ENCODE data around the gene MAP3K7CL. TPM values are rescaled to one million over a fixed set of nuclear protein-coding genes. Genes with fewer than 3 reads are reported as not detected.
A peak's percentile ranks its signal among the peaks of the same experiment; 100 is the strongest.

The MAP3K7CL gene
- total RNA-seq, 4 donors from 2014 or later, result 1.6 to 2.8 (median 1.9) TPM

DNA sequence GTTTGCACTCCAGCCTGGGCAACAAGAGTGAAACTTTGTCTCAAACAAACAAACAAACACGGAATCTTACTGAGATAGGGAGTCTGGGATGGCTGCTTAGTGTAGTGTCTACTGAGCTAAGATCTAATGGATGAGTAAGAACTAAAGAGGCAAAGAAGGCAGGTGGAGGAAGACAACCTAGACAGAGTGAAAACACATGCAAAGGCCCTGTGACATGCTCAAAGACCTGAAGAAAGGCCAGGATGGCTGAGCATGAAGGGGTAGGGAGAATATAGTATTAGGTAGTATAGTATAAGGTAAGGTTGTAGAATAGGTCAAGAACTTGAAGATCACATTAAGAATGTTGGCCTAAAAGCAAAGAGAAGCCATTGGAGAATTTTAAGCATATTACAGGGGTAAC, 49.1 kb downstream of the MAP3K7CL start:
- no peak overlapping the region for H3K27ac ChIP-seq (replicated peaks in 1 of 4)
- 80% methylated on average over 1 of the region's 1 CpG for WGBS
- H3K27me3 ChIP-seq, result no peaks in the 10 kb centered on the region
- H3K9me3 ChIP-seq, result no peaks in the 10 kb centered on the region
- H3K4me3 ChIP-seq, result no peak overlapping the region
- intact Hi-C loops (cut with DNase I), result no loop called here
- TF ChIP-seq, protein P1, sequence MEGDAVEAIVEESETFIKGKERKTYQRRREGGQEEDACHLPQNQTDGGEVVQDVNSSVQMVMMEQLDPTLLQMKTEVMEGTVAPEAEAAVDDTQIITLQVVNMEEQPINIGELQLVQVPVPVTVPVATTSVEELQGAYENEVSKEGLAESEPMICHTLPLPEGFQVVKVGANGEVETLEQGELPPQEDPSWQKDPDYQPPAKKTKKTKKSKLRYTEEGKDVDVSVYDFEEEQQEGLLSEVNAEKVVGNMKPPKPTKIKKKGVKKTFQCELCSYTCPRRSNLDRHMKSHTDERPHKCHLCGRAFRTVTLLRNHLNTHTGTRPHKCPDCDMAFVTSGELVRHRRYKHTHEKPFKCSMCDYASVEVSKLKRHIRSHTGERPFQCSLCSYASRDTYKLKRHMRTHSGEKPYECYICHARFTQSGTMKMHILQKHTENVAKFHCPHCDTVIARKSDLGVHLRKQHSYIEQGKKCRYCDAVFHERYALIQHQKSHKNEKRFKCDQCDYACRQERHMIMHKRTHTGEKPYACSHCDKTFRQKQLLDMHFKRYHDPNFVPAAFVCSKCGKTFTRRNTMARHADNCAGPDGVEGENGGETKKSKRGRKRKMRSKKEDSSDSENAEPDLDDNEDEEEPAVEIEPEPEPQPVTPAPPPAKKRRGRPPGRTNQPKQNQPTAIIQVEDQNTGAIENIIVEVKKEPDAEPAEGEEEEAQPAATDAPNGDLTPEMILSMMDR (IDR thresholded peaks at IDR 0.05), result no peak
- TF ChIP-seq EP300 (IDR thresholded peaks at IDR 0.05), result no peak
- no peak for TF ChIP-seq POLR2A (IDR thresholded peaks at IDR 0.05; ENCODE audit: low read depth)
- no peak for TF ChIP-seq POLR2AphosphoS5 (IDR thresholded peaks at IDR 0.05)
- peaks cover 24 to 42% (median 32%) of the 10 kb centered on the region in 4 donors for H3K4me1 ChIP-seq
- no peak for DNase-seq (ENCODE audit: extremely low spot score)
- H3K36me3 ChIP-seq, result no peaks in the 10 kb centered on the region

DNA sequence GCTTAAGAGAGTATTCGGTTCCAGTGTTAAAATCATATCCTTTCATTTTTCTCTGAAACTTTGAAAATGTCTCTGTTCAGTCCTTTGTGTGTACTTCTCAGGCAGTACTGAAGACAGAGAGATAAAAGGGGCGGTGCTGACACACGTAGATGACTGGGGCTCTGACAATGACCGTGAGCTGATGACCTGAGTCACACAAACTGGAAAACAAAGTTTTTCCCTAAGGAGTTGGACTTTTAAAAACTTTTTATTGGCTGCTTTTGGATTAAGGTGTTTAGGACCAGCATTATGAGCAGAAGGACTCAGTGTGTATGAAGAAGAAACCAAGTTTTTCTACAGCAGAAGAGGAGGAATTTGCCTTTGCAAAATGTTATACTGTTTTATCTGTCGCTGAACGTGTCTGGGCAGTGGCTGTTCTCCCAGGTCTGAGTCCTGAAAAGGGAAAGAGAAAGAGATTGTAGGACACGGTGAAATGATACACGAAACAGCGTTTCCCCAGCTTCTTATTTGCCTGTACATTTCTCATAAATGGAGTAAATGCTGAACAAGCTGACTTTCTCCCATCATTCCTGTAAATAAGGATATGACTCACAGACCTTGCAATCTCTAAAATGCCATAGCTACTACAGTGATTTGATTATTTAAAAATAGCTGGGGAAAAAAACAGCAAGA, 51.5 kb downstream of the MAP3K7CL start:
- no peak for DNase-seq (ENCODE audit: extremely low spot score)
- Histone ChIP-seq H3K4me1 (peaks cover 17 to 40% (median 31%) of the 10 kb centered on the region in 4 donors), H3K27me3 (no peaks in the 10 kb centered on the region), H3K4me3 (peak overlapping the region; percentile 29 to 53 (median 36)), H3K36me3 (no peaks in the 10 kb centered on the region), H3K9me3 (no peaks in the 10 kb centered on the region), H3K27ac (replicated peaks in 1 of 4) (peak overlapping the region; percentile 64 to 79 (median 76))
- 17% methylated on average over 9 of the region's 9 CpGs for WGBS
- intact Hi-C loops (cut with DNase I), result loop anchor here (5.0 kb wide), 1 partner anchor 115 kb away; the partner anchor contains the start of gene BACH1
- peak; percentile 10 to 51 for TF ChIP-seq POLR2AphosphoS5 (IDR thresholded peaks at IDR 0.05)
- peak; percentile 73 for TF ChIP-seq EP300 (IDR thresholded peaks at IDR 0.05)
- no peak for TF ChIP-seq POLR2A (IDR thresholded peaks at IDR 0.05; ENCODE audit: low read depth)

DNA sequence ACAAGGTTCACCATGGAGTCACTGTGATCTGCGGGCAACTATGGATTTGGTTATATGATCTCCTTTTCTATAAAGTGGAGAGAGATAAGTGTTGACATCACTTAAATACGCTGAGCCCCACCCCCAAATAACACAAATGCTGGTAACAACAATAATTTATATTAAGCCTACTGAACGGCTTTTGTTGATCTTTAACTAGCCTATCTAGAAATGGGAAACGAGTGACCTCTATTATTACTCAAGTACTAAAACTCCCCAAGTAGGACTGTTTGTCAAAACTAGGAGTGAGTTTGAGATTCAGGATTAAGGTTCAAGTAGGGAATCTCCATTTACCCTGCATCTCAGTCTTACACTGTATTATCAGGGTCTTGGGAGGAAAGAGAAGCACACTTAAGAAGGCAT, 52.2 kb downstream of the MAP3K7CL start:
- H3K9me3 ChIP-seq, result no peaks in the 10 kb centered on the region
- peaks cover 17 to 43% (median 35%) of the 10 kb centered on the region in 4 donors for H3K4me1 ChIP-seq
- H3K4me3 ChIP-seq, result peak overlapping the region in 1 of 4 donors; percentile 53
- intact Hi-C loops (cut with DNase I), result loop anchor here (5.0 kb wide), 1 partner anchor 115 kb away; the partner anchor contains the start of gene BACH1
- DNase-seq (ENCODE audit: extremely low spot score), result no peak
- no peaks in the 10 kb centered on the region for H3K36me3 ChIP-seq
- TF ChIP-seq, protein P1 (IDR thresholded peaks at IDR 0.05), result no peak
- TF ChIP-seq POLR2AphosphoS5 (IDR thresholded peaks at IDR 0.05) (no peak), EP300 (IDR thresholded peaks at IDR 0.05) (no peak), POLR2A (IDR thresholded peaks at IDR 0.05; ENCODE audit: low read depth) (no peak)
- peak overlapping the region; percentile 64 to 79 (median 76) for H3K27ac ChIP-seq (replicated peaks in 1 of 4)
- H3K27me3 ChIP-seq, result no peaks in the 10 kb centered on the region
- WGBS, result 79% methylated on average over 4 of the region's 4 CpGs

DNA sequence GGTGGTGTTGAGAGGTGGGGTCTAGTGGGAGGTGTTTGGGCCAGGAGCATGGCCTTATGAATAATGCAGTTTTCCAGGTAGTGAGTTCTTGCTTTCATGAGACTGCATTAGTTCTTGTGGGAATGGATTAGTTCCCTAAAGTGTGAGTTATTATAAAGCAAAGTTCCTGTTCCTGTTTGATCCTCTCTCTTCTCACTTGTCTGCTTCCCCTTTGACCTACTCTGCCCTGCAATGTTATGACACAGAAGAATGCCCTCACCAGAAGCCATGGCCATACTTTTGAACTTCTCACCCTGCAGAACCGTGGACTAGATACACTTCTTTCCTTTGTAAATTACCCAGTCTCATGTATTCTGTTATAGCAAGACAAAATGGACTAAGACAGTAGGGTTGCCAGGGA, 53.6 kb downstream of the MAP3K7CL start:
- TF ChIP-seq POLR2AphosphoS5 (IDR thresholded peaks at IDR 0.05), result no peak
- no peak for TF ChIP-seq EP300 (IDR thresholded peaks at IDR 0.05)
- TF ChIP-seq, protein P1 (IDR thresholded peaks at IDR 0.05), result no peak
- DNase-seq (ENCODE audit: extremely low spot score), result no peak
- Histone ChIP-seq H3K4me1 (peaks cover 17 to 52% (median 43%) of the 10 kb centered on the region in 4 donors), H3K9me3 (no peaks in the 10 kb centered on the region), H3K36me3 (no peaks in the 10 kb centered on the region), H3K4me3 (no peak overlapping the region), H3K27ac (replicated peaks in 1 of 4) (no peak overlapping the region), H3K27me3 (no peaks in the 10 kb centered on the region)
- 71% methylated on average over 1 of the region's 1 CpG for WGBS
- intact Hi-C loops (cut with DNase I), result loop anchor here (5.0 kb wide), 1 partner anchor 113 kb away; the partner anchor contains the start of gene BACH1

DNA sequence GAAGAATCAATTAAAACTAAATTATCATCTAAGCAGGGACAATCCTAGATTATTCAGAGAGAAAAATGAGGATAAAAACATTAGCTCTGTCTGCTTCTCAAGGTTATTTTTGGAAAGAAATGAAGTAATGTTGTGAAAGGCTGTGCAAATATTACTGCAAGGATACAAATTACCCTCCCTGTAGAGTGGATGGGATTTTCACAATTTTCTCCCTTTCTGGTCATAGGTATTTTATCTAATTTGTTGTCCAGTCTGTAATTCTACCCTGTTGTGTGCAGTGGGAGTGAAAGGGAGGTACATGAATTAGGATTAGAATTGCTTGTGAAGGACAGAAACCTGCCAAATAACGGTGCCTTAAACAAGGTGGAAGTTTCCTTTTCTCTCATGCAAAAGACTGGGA, 54.7 kb downstream of the MAP3K7CL start:
- TF ChIP-seq, protein P1 (IDR thresholded peaks at IDR 0.05), result no peak
- TF ChIP-seq POLR2A (IDR thresholded peaks at IDR 0.05; ENCODE audit: low read depth) (no peak), POLR2AphosphoS5 (IDR thresholded peaks at IDR 0.05) (no peak), EP300 (IDR thresholded peaks at IDR 0.05) (no peak)
- Histone ChIP-seq H3K9me3 (no peaks in the 10 kb centered on the region), H3K4me1 (peaks cover 17 to 52% (median 43%) of the 10 kb centered on the region in 4 donors), H3K27me3 (no peaks in the 10 kb centered on the region), H3K36me3 (no peaks in the 10 kb centered on the region), H3K4me3 (no peak overlapping the region), H3K27ac (replicated peaks in 1 of 4) (no peak overlapping the region)
- WGBS, result 90% methylated on average over 1 of the region's 1 CpG
- DNase-seq (ENCODE audit: extremely low spot score), result no peak
- intact Hi-C loops (cut with DNase I), result no loop called here
